Endothelial cell of umbilical vein (primary cell): Measurements from ENCODE around the gene CASP7.

Experiments used
- EZH2 ChIP-seq: IDR thresholded peaks from 2 replicates; pipeline ENCODE4 v1.6.1; 2012; ENCODE audit warnings: borderline replicate concordance, low read depth, mild to moderate bottlenecking, moderate library complexity, low read length, inconsistent platforms; ENCODE audit not compliant: severe bottlenecking
- FOS ChIP-seq: IDR thresholded peaks from 2 replicates; pipeline ENCODE4 v1.6.1; 2011; ENCODE audit warnings: mild to moderate bottlenecking, low read length, moderate library complexity, borderline replicate concordance; ENCODE audit not compliant: insufficient read depth
- GATA2 ChIP-seq: IDR thresholded peaks from 2 replicates; pipeline ENCODE4 v1.7.0; 2011; ENCODE audit warnings: low read depth, mild to moderate bottlenecking, moderate library complexity, mixed read lengths, low read length; ENCODE audit not compliant: insufficient read length, insufficient read depth
- POLR2A ChIP-seq: IDR thresholded peaks from 2 replicates; pipeline ENCODE4 v1.6.1; 2012; ENCODE audit warnings: low read depth, mild to moderate bottlenecking, control low read depth, low read length
- POLR2AphosphoS5 ChIP-seq: IDR thresholded peaks from 2 replicates; pipeline ENCODE4 v1.6.1; 2012; ENCODE audit warnings: low read depth, mild to moderate bottlenecking, control low read depth, low read length, moderate library complexity; ENCODE audit not compliant: insufficient read depth
- TF ChIP-seq, protein P1 (sequence below), 2 donors: IDR thresholded peaks; 1 replicate in 1 of 2; 2 replicates in 1 of 2; pipeline ENCODE4 v1.5.1; 2011; ENCODE audit warnings: low read length in 2 of 2, mild to moderate bottlenecking in 2 of 2, moderate library complexity in 2 of 2, control low read depth in 1 of 2, inconsistent platforms in 1 of 2, low read depth in 1 of 2; ENCODE audit not compliant: insufficient read depth in 1 of 2; ENCODE audit errors: extremely low read depth in 1 of 2

DNA sequence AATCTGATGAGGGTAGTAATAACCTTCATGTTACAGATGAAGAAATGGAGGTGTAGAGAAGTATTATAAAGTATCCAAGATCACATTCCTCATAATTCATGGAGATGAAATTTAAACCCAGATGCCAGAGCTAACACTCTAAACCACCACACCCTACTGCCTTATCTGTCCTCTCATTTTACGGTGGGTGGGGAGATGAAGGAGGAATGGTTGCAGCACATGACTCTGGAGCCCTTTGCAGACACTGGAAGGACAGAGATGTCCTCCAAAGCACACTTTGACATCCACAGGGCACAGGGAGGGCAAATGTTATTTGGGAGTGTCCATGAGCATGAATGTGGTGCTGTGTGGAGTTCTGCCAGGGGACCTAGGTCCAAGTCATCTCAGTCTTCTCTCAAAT is 72.8 kb downstream of the CASP7 start:
- TF ChIP-seq, protein P1, sequence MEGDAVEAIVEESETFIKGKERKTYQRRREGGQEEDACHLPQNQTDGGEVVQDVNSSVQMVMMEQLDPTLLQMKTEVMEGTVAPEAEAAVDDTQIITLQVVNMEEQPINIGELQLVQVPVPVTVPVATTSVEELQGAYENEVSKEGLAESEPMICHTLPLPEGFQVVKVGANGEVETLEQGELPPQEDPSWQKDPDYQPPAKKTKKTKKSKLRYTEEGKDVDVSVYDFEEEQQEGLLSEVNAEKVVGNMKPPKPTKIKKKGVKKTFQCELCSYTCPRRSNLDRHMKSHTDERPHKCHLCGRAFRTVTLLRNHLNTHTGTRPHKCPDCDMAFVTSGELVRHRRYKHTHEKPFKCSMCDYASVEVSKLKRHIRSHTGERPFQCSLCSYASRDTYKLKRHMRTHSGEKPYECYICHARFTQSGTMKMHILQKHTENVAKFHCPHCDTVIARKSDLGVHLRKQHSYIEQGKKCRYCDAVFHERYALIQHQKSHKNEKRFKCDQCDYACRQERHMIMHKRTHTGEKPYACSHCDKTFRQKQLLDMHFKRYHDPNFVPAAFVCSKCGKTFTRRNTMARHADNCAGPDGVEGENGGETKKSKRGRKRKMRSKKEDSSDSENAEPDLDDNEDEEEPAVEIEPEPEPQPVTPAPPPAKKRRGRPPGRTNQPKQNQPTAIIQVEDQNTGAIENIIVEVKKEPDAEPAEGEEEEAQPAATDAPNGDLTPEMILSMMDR (IDR thresholded peaks at IDR 0.05; ENCODE audit: extremely low read depth in 1 of 2, insufficient read depth in 1 of 2, low read depth in 1 of 2, low read length in 2 of 2) = no peak
- TF ChIP-seq POLR2A (no peak), EZH2 (no peak), FOS (no peak), POLR2AphosphoS5 (no peak), GATA2 (no peak)
